Gastrocnemius medialis (tissue), 4 donors: ENCODE measurements around the gene DYNLL1.

ENCODE experiments used
- CTCF ChIP-seq, 5 experiments: fragments of 450-650 bp in 3 of 5; fragments of 200-600 bp in 2 of 5; sonication (generic) in 2 of 5; IDR thresholded peaks in 4 of 5; conservative IDR thresholded peaks in 1 of 5; 1 replicate in 4 of 5; 2 replicates in 1 of 5; pipeline ENCODE4 v1.5.1; 2016 to 2019; ENCODE audit warnings: antibody characterized with exemption in 5 of 5, mild to moderate bottlenecking in 3 of 5, moderate library complexity in 3 of 5
- POLR2A ChIP-seq, 2 donors: fragments of 450-650 bp; IDR thresholded peaks; one replicate each; pipeline ENCODE4 v1.6.1; 2017; ENCODE audit warnings: antibody characterized with exemption in 2 of 2, mild to moderate bottlenecking in 2 of 2, moderate library complexity in 2 of 2

GRCh38 chr12:120480211-120480610 lies 15.7 kb upstream of the DYNLL1 start:
- TF ChIP-seq POLR2A (IDR thresholded peaks at IDR 0.05) (no peak), CTCF (IDR thresholded peaks at IDR 0.05 in 4 of 5, conservative IDR thresholded peaks at IDR 0.05 in 1 of 5) (no peak)
